WTC11 (cell line): ENCODE measurements around the gene PGAP6. TPM values are rescaled to one million over a fixed set of nuclear protein-coding genes. Genes with fewer than 3 reads are reported as not detected.

Source experiments
- ATAC-seq: fragments of 200-7000 bp; cut with Tn5 transposase; 2 replicates; pipeline ENCODE4 v1.10.0; 2021; ENCODE audit warnings: mild to moderate bottlenecking, moderate library complexity
- CTCF ChIA-PET: fragments of 300-600 bp; sonication (Branson Sonifier 250); formaldehyde crosslinking; loops from one replicate; lab custom pipeline; 2021; ENCODE audit warnings: antibody characterized with exemption; lab: Charles Lee
- POLR2A ChIA-PET: fragments of 350-600 bp; sonication (Branson Sonifier 250); formaldehyde crosslinking; loops from one replicate; lab custom pipeline; 2021; ENCODE audit warnings: antibody characterized with exemption; lab: Charles Lee
- DNase-seq: peaks from one replicate; pipeline ENCODE4 v3.0.0; 2021; ENCODE audit warnings: low spot score
- H3K27ac Mint-ChIP-seq: 2 replicates; pipeline ENCODE4 v1.8.0; 2021; ENCODE audit warnings: mixed read lengths
- H3K27me3 Mint-ChIP-seq: 2 replicates; pipeline ENCODE4 v1.8.0; 2021; ENCODE audit warnings: low read depth, mild to moderate bottlenecking, moderate library complexity, mixed read lengths
- H3K36me3 Mint-ChIP-seq: 2 replicates; pipeline ENCODE4 v1.8.0; 2021; ENCODE audit warnings: mixed read lengths
- H3K4me1 Mint-ChIP-seq: 2 replicates; pipeline ENCODE4 v1.8.0; 2022; ENCODE audit warnings: mixed read lengths
- H3K4me3 Mint-ChIP-seq: 2 replicates; pipeline ENCODE4 v1.8.0; 2021; ENCODE audit warnings: mild to moderate bottlenecking, moderate library complexity, mixed read lengths
- H3K9me3 Mint-ChIP-seq: 2 replicates; pipeline ENCODE4 v1.8.0; 2021; ENCODE audit warnings: mixed read lengths
- CDX4 ChIP-seq: fragments of 250-450 bp; sonication (Bioruptor Pico); IDR thresholded peaks from 2 replicates; pipeline ENCODE4 v1.9.0; 2021; ENCODE audit warnings: moderate library complexity, mild to moderate bottlenecking, inconsistent platforms, borderline replicate concordance
- CREM ChIP-seq: sonication (generic); formaldehyde crosslinking; IDR thresholded peaks from 2 replicates; pipeline ENCODE4 v1.8.1; 2022; ENCODE audit warnings: mild to moderate bottlenecking, missing genetic modification reagents, moderate library complexity
- ERG ChIP-seq: fragments of 250-450 bp; sonication (Bioruptor Pico); IDR thresholded peaks from 2 replicates; pipeline ENCODE4 v1.8.0; 2021; ENCODE audit warnings: mild to moderate bottlenecking
- FOXP1 ChIP-seq: sonication (generic); formaldehyde crosslinking; IDR thresholded peaks from 2 replicates; pipeline ENCODE4 v1.8.0; 2022; ENCODE audit warnings: missing genetic modification reagents, mild to moderate bottlenecking, moderate library complexity, borderline replicate concordance
- FOXP4 ChIP-seq: sonication (generic); formaldehyde crosslinking; IDR thresholded peaks from 2 replicates; pipeline ENCODE4 v1.8.0; 2022; ENCODE audit warnings: mild to moderate bottlenecking, missing genetic modification reagents
- GABPB1 ChIP-seq: sonication (generic); formaldehyde crosslinking; IDR thresholded peaks from 2 replicates; pipeline ENCODE4 v1.8.1; 2023; ENCODE audit warnings: mild to moderate bottlenecking, missing genetic modification reagents
- GRHL2 ChIP-seq: fragments of 250-450 bp; sonication (Bioruptor Pico); IDR thresholded peaks from 2 replicates; pipeline ENCODE4 v1.8.0; 2022; ENCODE audit warnings: mild to moderate bottlenecking, moderate library complexity; ENCODE audit not compliant: insufficient replicate concordance, severe bottlenecking
- HMGXB4 ChIP-seq: sonication (generic); formaldehyde crosslinking; IDR thresholded peaks from 2 replicates; pipeline ENCODE4 v1.8.1; 2023; ENCODE audit warnings: mild to moderate bottlenecking, moderate library complexity, missing genetic modification reagents
- MXD4 ChIP-seq: fragments of 250-450 bp; sonication (Bioruptor Pico); IDR thresholded peaks from 2 replicates; pipeline ENCODE4 v1.8.0; 2021; ENCODE audit warnings: mild to moderate bottlenecking, moderate library complexity, borderline replicate concordance
- MYBL2 ChIP-seq: sonication (generic); formaldehyde crosslinking; IDR thresholded peaks from 2 replicates; pipeline ENCODE4 v1.8.1; 2023; ENCODE audit warnings: mild to moderate bottlenecking, moderate library complexity, missing genetic modification reagents
- PRRX2 ChIP-seq: fragments of 250-450 bp; sonication (Bioruptor Pico); IDR thresholded peaks from 2 replicates; pipeline ENCODE4 v1.8.0; 2021; ENCODE audit warnings: mild to moderate bottlenecking
- SMAD4 ChIP-seq: sonication (generic); formaldehyde crosslinking; IDR thresholded peaks from 2 replicates; pipeline ENCODE4 v1.8.0; 2022; ENCODE audit warnings: mild to moderate bottlenecking, missing genetic modification reagents
- USF1 ChIP-seq: sonication (generic); formaldehyde crosslinking; IDR thresholded peaks from 2 replicates; pipeline ENCODE4 v1.8.0; 2022; ENCODE audit warnings: mild to moderate bottlenecking, missing genetic modification reagents
- ZMAT4 ChIP-seq: fragments of 250-450 bp; sonication (Bioruptor Pico); IDR thresholded peaks from 2 replicates; pipeline ENCODE4 v1.9.0; 2021; ENCODE audit warnings: mild to moderate bottlenecking
- ZNF263 ChIP-seq: sonication (generic); formaldehyde crosslinking; IDR thresholded peaks from 2 replicates; pipeline ENCODE4 v1.8.1; 2022; ENCODE audit warnings: low read depth, mild to moderate bottlenecking, moderate library complexity, missing genetic modification reagents
- ZNF396 ChIP-seq: fragments of 250-450 bp; sonication (Bioruptor Pico); IDR thresholded peaks from 2 replicates; pipeline ENCODE4 v1.8.0; 2021; ENCODE audit warnings: mild to moderate bottlenecking, moderate library complexity, borderline replicate concordance
- ZNF425 ChIP-seq: fragments of 250-450 bp; sonication (Bioruptor Pico); conservative IDR thresholded peaks from 2 replicates; pipeline ENCODE4 v1.9.0; 2021; ENCODE audit warnings: mild to moderate bottlenecking
- ZNF532 ChIP-seq: fragments of 250-450 bp; sonication (Bioruptor Pico); IDR thresholded peaks from 2 replicates; pipeline ENCODE4 v1.9.0; 2021; ENCODE audit warnings: mild to moderate bottlenecking, borderline replicate concordance
- ZSCAN18 ChIP-seq: fragments of 250-450 bp; sonication (Bioruptor Pico); IDR thresholded peaks from 2 replicates; pipeline ENCODE4 v2.1.2; 2022; ENCODE audit warnings: mild to moderate bottlenecking, moderate library complexity
- total RNA-seq: library from RNA; stranded (reverse); gene quantifications from 3 replicates; pipeline ENCODE4 v1.2.3, GENCODE V29; 2021

The PGAP6 gene
- total RNA-seq, 1 experiment from 2014 or later, result 108 TPM

GRCh38 chr16:367333-367903, 14.4 kb downstream of the PGAP6 start (continued):
- TF ChIP-seq ERG (CRISPR knock-in tag) (no peak), CREM (CRISPR knock-in tag) (no peak), FOXP4 (no peak), ZMAT4 (CRISPR knock-in tag) (no peak)

- no peak for DNase-seq
- Mint-ChIP-seq H3K36me3 (peaks cover 14% of the 10 kb centered on the region), H3K9me3 (no peaks in the 10 kb centered on the region), H3K27me3 (no peaks in the 10 kb centered on the region), H3K4me1 (peaks cover 11% of the 10 kb centered on the region), H3K27ac (no peak overlapping the region), H3K4me3 (no peak overlapping the region)
- ATAC-seq, result no peak
- ChIA-PET POLR2A (no interaction called here), CTCF (interaction anchor here (0.9 kb wide), 1 partner anchor 311 kb away, joined by 3 read pairs; no protein-coding TSS in a partner anchor)
- TF ChIP-seq FOXP1 (CRISPR knock-in tag) (no peak), SMAD4 (CRISPR knock-in tag) (no peak), CDX4 (CRISPR knock-in tag) (no peak), MXD4 (CRISPR knock-in tag) (no peak), ZNF263 (CRISPR knock-in tag) (no peak), MYBL2 (CRISPR knock-in tag) (no peak), ZNF396 (CRISPR knock-in tag) (no peak), GABPB1 (CRISPR knock-in tag) (no peak), ZSCAN18 (CRISPR knock-in tag) (no peak), CREM (CRISPR knock-in tag) (no peak), GRHL2 (CRISPR knock-in tag) (no peak), USF1 (CRISPR knock-in tag) (no peak), HMGXB4 (CRISPR knock-in tag) (no peak), PRRX2 (CRISPR knock-in tag) (no peak), ZNF532 (no peak), ZNF425 (CRISPR knock-in tag) (no peak)
These were observed 15.3 kb downstream of the PGAP6 start for GRCh38 chr16:366476-366875.
